GM19099 (cell line): ENCODE results near the gene ZBTB7B.

Source experiments
- POLR2A ChIP-seq: IDR thresholded peaks from 3 replicates; pipeline ENCODE4 v1.6.1; 2011; ENCODE audit warnings: low read depth; ENCODE audit not compliant: insufficient read length; ENCODE audit errors: extremely low read depth

The ZBTB7B gene

GRCh38 chr1:155002464-155003226 lies at the start of gene ZBTB7B:
TSS of gene ZBTB7B (plus strand) at chr1:155002802. CDS start at chr1:155014661, 11,859 bp downstream.
- TF ChIP-seq POLR2A: no peak

GRCh38 chr1:154953611-154954038 lies 49.0 kb upstream of the ZBTB7B start:
- no peak for TF ChIP-seq POLR2A

- TF ChIP-seq POLR2A: no peak
These were observed 48.1 kb upstream of the ZBTB7B start for GRCh38 chr1:154954541-154954940.

- no peak for TF ChIP-seq POLR2A
These were observed 47.4 kb upstream of the ZBTB7B start for GRCh38 chr1:154955039-154955717.

- peak; percentile 46 for TF ChIP-seq POLR2A
These were observed 46.7 kb upstream of the ZBTB7B start, which contains the start of gene PBXIP1 for GRCh38 chr1:154955718-154956543. TSS of gene PBXIP1 (minus strand) at chr1:154956099. CDS start at chr1:154953721, 2,378 bp downstream.

GRCh38 chr1:154956544-154956941 lies 46.1 kb upstream of the ZBTB7B start:
- no peak for TF ChIP-seq POLR2A

- TF ChIP-seq POLR2A: no peak
These were observed 45.4 kb upstream of the ZBTB7B start for GRCh38 chr1:154957091-154957657.

- TF ChIP-seq POLR2A: no peak
These were observed 44.6 kb upstream of the ZBTB7B start for GRCh38 chr1:154958036-154958435.

- no peak for TF ChIP-seq POLR2A
These were observed 43.7 kb upstream of the ZBTB7B start for GRCh38 chr1:154958681-154959425.

- TF ChIP-seq POLR2A: no peak
These were observed 43.2 kb upstream of the ZBTB7B start for GRCh38 chr1:154959426-154959780.

- TF ChIP-seq POLR2A: no peak
These were observed 42.0 kb upstream of the ZBTB7B start for GRCh38 chr1:154960446-154961136.

- peak; percentile 88 for TF ChIP-seq POLR2A
These were observed 41.1 kb upstream of the ZBTB7B start, which contains the start of gene PYGO2 for GRCh38 chr1:154961207-154962155. TSS of gene PYGO2 (minus strand) at chr1:154961782. CDS start at chr1:154961576, 206 bp downstream.

- TF ChIP-seq POLR2A: no peak
These were observed 40.3 kb upstream of the ZBTB7B start for GRCh38 chr1:154962156-154962749.
